Measurements from ENCODE around the gene GPX2. TPM values are rescaled to one million over a fixed set of nuclear protein-coding genes. Genes with fewer than 3 reads are reported as not detected.

GPX2 gene
- total and polyA plus RNA-seq, 2 of the 8 experiments (the other 6 are each of a cell fraction or from before 2014, with no cell fraction given): 0.30 to 0.89 TPM

DNA sequence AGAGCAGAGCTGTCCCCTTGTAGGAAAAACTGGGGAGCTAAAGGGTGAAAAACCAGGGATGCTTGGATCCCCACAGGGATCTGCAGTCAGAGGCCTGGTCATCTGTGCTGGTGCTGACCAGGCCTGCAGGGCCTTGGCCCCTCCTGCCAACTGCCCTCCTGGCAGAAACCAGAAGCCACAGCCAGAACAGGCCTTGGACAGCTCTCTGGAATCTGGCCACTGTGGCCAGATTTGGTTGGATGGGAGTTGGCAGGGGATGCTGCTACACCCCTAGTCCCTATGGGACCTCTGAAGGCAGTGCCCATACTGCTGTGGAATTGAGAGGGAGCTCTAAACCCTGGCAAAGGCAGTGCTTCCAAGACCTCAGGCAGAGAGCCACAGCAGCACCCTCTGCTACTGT, 9.2 kb upstream of the GPX2 start (continued):
- no peak for TF ChIP-seq BRCA1 (IDR thresholded peaks at IDR 0.05; ENCODE audit: low read depth, low read length)
- no peak for TF ChIP-seq POLR2AphosphoS5 (IDR thresholded peaks at IDR 0.05; ENCODE audit: low read depth, low read length)
- no peak for TF ChIP-seq E2F6 (IDR thresholded peaks at IDR 0.05)
- TF ChIP-seq NANOG (IDR thresholded peaks at IDR 0.05; ENCODE audit: insufficient read depth, low read depth, low read length, poor library complexity, severe bottlenecking): no peak
